Measurements from ENCODE around the gene FXYD2. TPM values are rescaled to one million over a fixed set of nuclear protein-coding genes. Genes with fewer than 3 reads are reported as not detected.

Gene FXYD2
- total RNA-seq, 1 experiment from 2014 or later = 1.4 TPM

GRCh38 chr11:117868088-117868487 lies 43.5 kb upstream of the FXYD2 start (continued):
- TF ChIP-seq ZNF281 (CRISPR knock-in tag; IDR thresholded peaks at IDR 0.05) (no peak), USF2 (CRISPR knock-in tag; IDR thresholded peaks at IDR 0.05) (no peak), TP53 (CRISPR knock-in tag; IDR thresholded peaks at IDR 0.05) (no peak), SMAD3 (CRISPR knock-in tag; IDR thresholded peaks at IDR 0.05; ENCODE audit: borderline replicate concordance) (no peak), ZNF512 (CRISPR knock-in tag; IDR thresholded peaks at IDR 0.05; ENCODE audit: borderline replicate concordance) (no peak), ZNF317 (CRISPR knock-in tag; IDR thresholded peaks at IDR 0.05; ENCODE audit: borderline replicate concordance, low read depth) (no peak), CREB1 (CRISPR knock-in tag; IDR thresholded peaks at IDR 0.05) (no peak), HMGXB4 (CRISPR knock-in tag; IDR thresholded peaks at IDR 0.05) (no peak)

- POLR2A ChIA-PET = no interaction called here
- no peak overlapping the region for H3K4me3 Mint-ChIP-seq
- H3K27me3 Mint-ChIP-seq (ENCODE audit: low read depth) = peaks cover 52% of the 10 kb centered on the region
- H3K9me3 Mint-ChIP-seq = no peaks in the 10 kb centered on the region
- no peaks in the 10 kb centered on the region for H3K36me3 Mint-ChIP-seq
- DNase-seq (ENCODE audit: low spot score) = no peak
- peaks cover 48% of the 10 kb centered on the region for H3K4me1 Mint-ChIP-seq
- CTCF ChIA-PET = interaction anchor here (1.8 kb wide), 1 partner anchor 80 kb away, joined by 7 read pairs; no protein-coding TSS in a partner anchor
- ATAC-seq = no peak
- H3K27ac Mint-ChIP-seq = no peak overlapping the region
- TF ChIP-seq AR (CRISPR knock-in tag; IDR thresholded peaks at IDR 0.05) = no peak
- no peak for TF ChIP-seq CTCF (IDR thresholded peaks at IDR 0.05)
- TF ChIP-seq ATF2 (CRISPR knock-in tag; IDR thresholded peaks at IDR 0.05; ENCODE audit: borderline replicate concordance, low read depth) = no peak
- TF ChIP-seq FOXK1 (CRISPR knock-in tag; IDR thresholded peaks at IDR 0.05) = no peak
- TF ChIP-seq AFF4 (CRISPR knock-in tag; IDR thresholded peaks at IDR 0.05; ENCODE audit: borderline replicate concordance) = no peak
- TF ChIP-seq ZNF138 (CRISPR knock-in tag; conservative IDR thresholded peaks at IDR 0.05) = no peak
- TF ChIP-seq ZNF425 (CRISPR knock-in tag; conservative IDR thresholded peaks at IDR 0.05) = no peak
Observed at GRCh38 chr11:117866526-117866925, 42.0 kb upstream of the FXYD2 start.

Measured in WTC11 (cell line).